GM12878 (cell line): ENCODE results near the gene CBFA2T3. TPM values are rescaled to one million over a fixed set of nuclear protein-coding genes. Genes with fewer than 3 reads are reported as not detected.
A peak's percentile ranks its signal among the peaks of the same experiment; 100 is the strongest.

ENCODE experiments used
- ATAC-seq: fragments of 200-7000 bp; cut with Tn5 transposase; 3 replicates; pipeline ENCODE4 v1.9.1; 2020; ENCODE audit warnings: mild to moderate bottlenecking, moderate library complexity
- BruUV-seq: library from RNA; stranded (reverse); fragments of 400-500 nt; replicated peaks from 2 replicates; lab custom pipeline; 2021; lab: Mats Ljungman, UMichigan
- CTCF ChIA-PET: fragments of 300-600 bp; sonication (Branson Sonifier 250); formaldehyde crosslinking; extraction: SDS; loops from one replicate; lab custom pipeline; 2021; ENCODE audit warnings: inconsistent platforms; lab: Yijun Ruan, JAX
- POLR2A ChIA-PET: fragments of 350-600 bp; formaldehyde crosslinking; extraction: SDS; loops from one replicate; lab custom pipeline; 2021; ENCODE audit warnings: inconsistent platforms; lab: Charles Lee
- RAD21 ChIA-PET: fragments of 300-600 bp; sonication (Branson Sonifier 250); formaldehyde crosslinking; loops from one replicate; lab custom pipeline; 2023; ENCODE audit warnings: antibody characterized with exemption; ENCODE audit not compliant: unreplicated experiment; lab: Charles Lee
- SMC1A ChIA-PET: fragments of 300-600 bp; sonication (Branson Sonifier 250); formaldehyde crosslinking; loops from one replicate; lab custom pipeline; 2023; ENCODE audit not compliant: unreplicated experiment, uncharacterized antibody; lab: Charles Lee
- DNase-seq: peaks from one replicate; pipeline ENCODE4 v3.0.0-alpha.2; 2011; ENCODE audit warnings: low read depth, low spot score
- FAIRE-seq: peaks from 3 replicates; lab custom pipeline; 2011; peaks lifted over from hg19 to GRCh38; lab: Jason Lieb, UNC
- H2AFZ ChIP-seq: 2 replicates; pipeline ENCODE4 v1.6.0; 2011; ENCODE audit warnings: low read depth, low read length, control low read depth; ENCODE audit not compliant: control insufficient read depth
- H3K27ac ChIP-seq: 2 replicates; pipeline ENCODE4 v1.5.1; 2011; ENCODE audit warnings: control low read depth; ENCODE audit not compliant: control insufficient read depth, insufficient read depth
- H3K27me3 ChIP-seq, 2 experiments: replicated peaks in 1 of 2; 2 replicates each; pipeline versions ENCODE4 v1.6.0 to v1.6.1; 2011; ENCODE audit warnings: low read length in 1 of 2; ENCODE audit not compliant: control insufficient read depth in 2 of 2, insufficient read depth in 2 of 2
- H3K36me3 ChIP-seq, 2 experiments: 2 replicates each; pipeline ENCODE4 v1.5.1; 2011; ENCODE audit warnings: low read length in 1 of 2; ENCODE audit not compliant: control insufficient read depth in 2 of 2, insufficient read depth in 2 of 2
- H3K4me1 ChIP-seq: 2 replicates; pipeline ENCODE4 v1.6.1; 2011; ENCODE audit warnings: mild to moderate bottlenecking, low read length, moderate library complexity, mixed read lengths; ENCODE audit not compliant: control insufficient read depth, insufficient read depth
- H3K4me2 ChIP-seq: 2 replicates; pipeline ENCODE4 v1.6.0; 2011; ENCODE audit warnings: control low read depth; ENCODE audit not compliant: control insufficient read depth, insufficient read depth
- H3K4me3 ChIP-seq: fragments of 200-600 bp; sonication (generic); 2 replicates; pipeline ENCODE4 v1.5.1; 2016
- H3K79me2 ChIP-seq: 2 replicates; pipeline ENCODE4 v1.6.0; 2011; ENCODE audit warnings: low read length; ENCODE audit not compliant: control insufficient read depth, insufficient read depth
- H3K9ac ChIP-seq: 2 replicates; pipeline ENCODE4 v1.8.0; 2011; ENCODE audit warnings: low read length, control low read depth, mixed read lengths; ENCODE audit not compliant: control insufficient read depth, insufficient read depth
- H3K9me3 ChIP-seq: replicated peaks from 3 replicates; pipeline ENCODE4 v1.5.1; 2011; ENCODE audit warnings: mild to moderate bottlenecking, low read length; ENCODE audit not compliant: control insufficient read depth, insufficient read depth
- H4K20me1 ChIP-seq: 2 replicates; pipeline ENCODE4 v1.6.0; 2011; ENCODE audit not compliant: control insufficient read depth, insufficient read depth
- CREM ChIP-seq: IDR thresholded peaks from 2 replicates; pipeline ENCODE4 v1.6.1; 2014; ENCODE audit warnings: antibody characterized with exemption, low read depth
- HDGF ChIP-seq: fragments of 450-650 bp; IDR thresholded peaks from 2 replicates; pipeline ENCODE4 v1.6.1; 2016; ENCODE audit warnings: antibody characterized with exemption
- IKZF2 ChIP-seq, 2 experiments: fragments of 450-650 bp; IDR thresholded peaks; 2 replicates each; pipeline ENCODE4 v1.6.1; 2017; ENCODE audit warnings: mild to moderate bottlenecking in 2 of 2, moderate library complexity in 2 of 2
- MEF2B ChIP-seq: fragments of 450-650 bp; IDR thresholded peaks from 2 replicates; pipeline ENCODE4 v1.6.1; 2018; ENCODE audit warnings: mild to moderate bottlenecking, moderate library complexity; ENCODE audit not compliant: partially characterized antibody, poor library complexity, severe bottlenecking
- POLR2A ChIP-seq: IDR thresholded peaks from 2 replicates; pipeline ENCODE4 v1.6.1; 2011; ENCODE audit warnings: low read depth, mild to moderate bottlenecking, low read length
- RAD21 ChIP-seq: IDR thresholded peaks from 2 replicates; pipeline ENCODE4 v1.6.1; 2011; ENCODE audit warnings: mild to moderate bottlenecking, low read depth, low read length, moderate library complexity; ENCODE audit not compliant: insufficient read depth
- TCF12 ChIP-seq: IDR thresholded peaks from 2 replicates; pipeline ENCODE4 v1.6.1; 2011; ENCODE audit warnings: low read depth, mild to moderate bottlenecking, low read length
- TCF3 ChIP-seq: IDR thresholded peaks from 2 replicates; pipeline ENCODE4 v1.6.1; 2012; ENCODE audit warnings: low read depth, mild to moderate bottlenecking, low read length, borderline replicate concordance; ENCODE audit not compliant: insufficient read depth
- WGBS: methylation state at CpG from one replicate; pipeline ENCODE4 v1.1.6; 2016; ENCODE audit warnings: low lambda C conversion rate; ENCODE audit not compliant: insufficient replicate concordance, insufficient coverage; ENCODE audit errors: missing lambda C conversion rate; 5-methylcytosine and 5-hydroxymethylcytosine counted together
- in situ Hi-C: fragments of 300-500 bp; cut with MboI; formaldehyde crosslinking; loops from 9 replicates; pipeline ENCODE4 v1.14.3; 2018; ENCODE audit warnings: mixed read lengths
- intact Hi-C: fragments of 100-400 bp; cut with micrococcal nuclease; formaldehyde crosslinking; loops from one replicate; pipeline ENCODE4 v1.14.2; 2022; ENCODE audit not compliant: unreplicated experiment
- polyA plus RNA-seq, 11 experiments: library from polyadenylated mRNA; depleted of rRNA in 4 of 11; unstranded in 6 of 11; stranded (reverse) in 5 of 11; fragments of >200 nt; fragmentation: Nextera tagmentation in 4 of 11; fragmentation: Illumina TruSeq in 1 of 11; extraction: Ambion mirVana in 4 of 11; extraction: Trizol in 1 of 11; gene quantifications; 1 replicate in 1 of 11; 2 replicates in 10 of 11; pipeline versions ENCODE4 v1.2.1 to v1.2.3, GENCODE V29; 2011 to 2016; ENCODE audit warnings: inconsistent platforms in 2 of 11, missing spikeins in 2 of 11, low read depth in 1 of 11
- total RNA-seq, 4 experiments: library from RNA; depleted of rRNA in 3 of 4; stranded (reverse); fragments of >200 nt in 3 of 4; fragmentation: Illumina TruSeq in 1 of 4; extraction: Trizol in 1 of 4; gene quantifications; 2 replicates each; pipeline versions ENCODE4 v1.2.1 to v1.2.3, GENCODE V29; 2013 to 2021
- TF ChIP-seq, protein P1 (sequence below): IDR thresholded peaks from 2 replicates; pipeline ENCODE4 v1.6.1; 2012; ENCODE audit warnings: low read depth, low read length, improper control_type of control experiment
- TF ChIP-seq, protein P2 (sequence below): fragments of 450-650 bp; IDR thresholded peaks from 2 replicates; pipeline ENCODE4 v1.6.1; 2017; ENCODE audit warnings: mild to moderate bottlenecking
- TF ChIP-seq, protein P3 (sequence below): IDR thresholded peaks from 2 replicates; pipeline ENCODE4 v1.6.1; 2011; ENCODE audit warnings: borderline replicate concordance, low read depth, mild to moderate bottlenecking, moderate library complexity, mixed read lengths, low read length; ENCODE audit not compliant: insufficient read depth; ENCODE audit errors: extremely low read length
- TF ChIP-seq, protein P4 (sequence below): fragments of 450-650 bp; IDR thresholded peaks from 2 replicates; pipeline ENCODE4 v1.6.1; 2016; ENCODE audit warnings: mild to moderate bottlenecking

The CBFA2T3 gene
- total and polyA plus RNA-seq, 10 of the 15 experiments (the other 5 are each of a cell fraction or from before 2014, with no cell fraction given): 0.69 to 42.6 (median 4.5) TPM

DNA sequence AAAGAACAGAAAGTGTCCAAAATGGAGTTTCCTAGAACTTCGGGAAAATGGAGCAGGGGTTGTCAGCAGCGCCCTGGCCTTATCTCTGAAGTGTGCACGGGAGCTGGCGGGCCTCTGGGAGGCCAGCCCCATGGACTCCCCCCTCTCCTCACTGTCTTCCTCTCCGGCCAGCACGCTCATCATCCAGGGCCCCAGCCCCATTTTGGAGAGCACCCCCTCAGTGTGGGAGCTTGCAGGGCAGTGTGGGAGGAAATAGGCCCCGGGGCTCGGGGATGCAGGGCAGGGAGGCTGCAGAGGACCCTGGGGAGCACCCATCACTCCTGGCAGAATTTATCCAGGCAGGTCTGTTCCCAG is 105.7 kb downstream of the CBFA2T3 start:
- no peak overlapping the region for H3K4me3 ChIP-seq
- RAD21 ChIA-PET: interaction anchor here (0.9 kb wide), 1 partner anchor 61 kb away, joined by 3 read pairs; no protein-coding TSS in a partner anchor
- POLR2A ChIA-PET: no interaction called here
- no peaks in the 10 kb centered on the region for H4K20me1 ChIP-seq
- BruUV-seq: no TSS peak
- no peaks in the 10 kb centered on the region for H3K9me3 ChIP-seq
- DNase-seq (no peak), ATAC-seq (peak; percentile 50), FAIRE-seq (no peak)
- H3K36me3 ChIP-seq: no peaks in the 10 kb centered on the region
- H2AFZ ChIP-seq: no peak overlapping the region
- WGBS: 21% methylated on average over 8 of the region's 8 CpGs
- CTCF ChIA-PET: no interaction called here
- H3K27me3 ChIP-seq: peaks cover 4 to 6% of the 10 kb centered on the region in 2 experiments
- H3K4me1 ChIP-seq: no peaks in the 10 kb centered on the region; the same call in 1 of the 2 replicates
- 0 out of 2 replicates have a peak overlapping the region, but pooled peaks have one; percentile 42 for H3K4me2 ChIP-seq
- no peaks in the 10 kb centered on the region for H3K79me2 ChIP-seq
- no peak overlapping the region for H3K27ac ChIP-seq
- no peak overlapping the region for H3K9ac ChIP-seq
- in situ Hi-C loops: no loop called here
- SMC1A ChIA-PET: no interaction called here
- intact Hi-C loops: no loop called here
- TF ChIP-seq, protein P1, sequence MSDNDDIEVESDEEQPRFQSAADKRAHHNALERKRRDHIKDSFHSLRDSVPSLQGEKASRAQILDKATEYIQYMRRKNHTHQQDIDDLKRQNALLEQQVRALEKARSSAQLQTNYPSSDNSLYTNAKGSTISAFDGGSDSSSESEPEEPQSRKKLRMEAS: no peak
- 0 out of 4 replicates have a peak, but pooled peaks of 1 of the 2 experiments have one; percentile 3 for TF ChIP-seq IKZF2 (IDR thresholded peaks at IDR 0.05)
- no peak for TF ChIP-seq HDGF

DNA sequence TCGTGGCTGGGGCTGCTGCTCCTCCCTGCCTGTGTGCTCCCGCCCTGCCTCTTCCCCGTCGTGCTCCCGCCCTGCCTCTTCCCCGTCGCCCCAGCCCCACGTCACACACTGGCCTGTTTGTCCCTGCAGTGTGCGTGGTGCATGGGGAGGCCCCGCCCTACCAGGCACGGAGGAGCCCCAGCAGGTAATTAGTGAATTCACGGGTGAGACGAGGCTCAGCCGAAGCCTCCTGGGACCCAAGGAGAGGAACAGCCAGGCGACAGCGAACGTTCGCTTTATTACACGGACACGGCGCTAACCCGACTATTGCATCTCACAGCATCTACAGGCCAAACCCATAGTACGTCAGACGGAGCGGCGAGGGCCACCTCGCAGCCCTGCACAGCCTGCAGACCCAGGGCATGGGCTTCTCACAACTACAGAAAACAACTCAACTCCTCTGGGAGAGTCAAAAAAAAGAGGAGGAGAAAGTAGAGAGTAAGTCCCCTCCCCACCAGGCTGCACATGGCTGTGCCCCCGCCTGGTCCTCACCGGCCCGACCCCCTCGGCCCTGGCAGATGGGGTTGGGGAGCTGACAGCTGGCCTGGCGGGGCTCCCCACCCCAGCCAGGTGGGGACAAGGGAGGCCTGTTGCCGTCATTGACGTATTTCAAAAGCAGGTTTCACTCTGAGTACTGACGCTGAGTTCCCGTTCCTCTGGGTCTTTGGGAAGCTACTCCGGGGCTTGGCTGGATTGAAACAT is 106.2 kb downstream of the CBFA2T3 start:
- ChIA-PET SMC1A (no interaction called here), RAD21 (interaction anchor here (0.9 kb wide), 1 partner anchor 60 kb away, joined by 3 read pairs; no protein-coding TSS in a partner anchor), POLR2A (no interaction called here), CTCF (no interaction called here)
- peaks cover 4 to 6% of the 10 kb centered on the region in 2 experiments for H3K27me3 ChIP-seq
- H2AFZ ChIP-seq: no peak overlapping the region; the same call in 1 of the 2 replicates
- no peaks in the 10 kb centered on the region for H3K36me3 ChIP-seq
- BruUV-seq: no TSS peak
- H3K9ac ChIP-seq: no peak overlapping the region
- 4% methylated on average over 35 of the region's 37 CpGs for WGBS
- DNase-seq: no peak
- no peak overlapping the region for H3K27ac ChIP-seq
- no peaks in the 10 kb centered on the region for H4K20me1 ChIP-seq
- H3K79me2 ChIP-seq: no peaks in the 10 kb centered on the region
- intact Hi-C loops: no loop called here
- FAIRE-seq: peak; percentile 49
- peak; percentile 66 for ATAC-seq
- H3K4me1 ChIP-seq: no peaks in the 10 kb centered on the region; the same call in 1 of the 2 replicates
- 0 out of 2 replicates have a peak overlapping the region, but pooled peaks have one; percentile 23 for H3K4me3 ChIP-seq
- peak overlapping the region; percentile 42; the same call in 1 of the 2 replicates for H3K4me2 ChIP-seq
- H3K9me3 ChIP-seq: no peaks in the 10 kb centered on the region
- in situ Hi-C loops: no loop called here
- TF ChIP-seq, protein P2, sequence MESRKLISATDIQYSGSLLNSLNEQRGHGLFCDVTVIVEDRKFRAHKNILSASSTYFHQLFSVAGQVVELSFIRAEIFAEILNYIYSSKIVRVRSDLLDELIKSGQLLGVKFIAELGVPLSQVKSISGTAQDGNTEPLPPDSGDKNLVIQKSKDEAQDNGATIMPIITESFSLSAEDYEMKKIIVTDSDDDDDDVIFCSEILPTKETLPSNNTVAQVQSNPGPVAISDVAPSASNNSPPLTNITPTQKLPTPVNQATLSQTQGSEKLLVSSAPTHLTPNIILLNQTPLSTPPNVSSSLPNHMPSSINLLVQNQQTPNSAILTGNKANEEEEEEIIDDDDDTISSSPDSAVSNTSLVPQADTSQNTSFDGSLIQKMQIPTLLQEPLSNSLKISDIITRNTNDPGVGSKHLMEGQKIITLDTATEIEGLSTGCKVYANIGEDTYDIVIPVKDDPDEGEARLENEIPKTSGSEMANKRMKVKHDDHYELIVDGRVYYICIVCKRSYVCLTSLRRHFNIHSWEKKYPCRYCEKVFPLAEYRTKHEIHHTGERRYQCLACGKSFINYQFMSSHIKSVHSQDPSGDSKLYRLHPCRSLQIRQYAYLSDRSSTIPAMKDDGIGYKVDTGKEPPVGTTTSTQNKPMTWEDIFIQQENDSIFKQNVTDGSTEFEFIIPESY: no peak
- TF ChIP-seq POLR2A (0 out of 2 replicates have a peak, but pooled peaks have one; percentile 11), CREM (no peak), TCF3 (peak; percentile 70; the same call in 1 of the 2 replicates), TCF12 (peak; percentile 86; the same call in 1 of the 2 replicates), MEF2B (peak; percentile 41), RAD21 (no peak)
- TF ChIP-seq, protein P3, sequence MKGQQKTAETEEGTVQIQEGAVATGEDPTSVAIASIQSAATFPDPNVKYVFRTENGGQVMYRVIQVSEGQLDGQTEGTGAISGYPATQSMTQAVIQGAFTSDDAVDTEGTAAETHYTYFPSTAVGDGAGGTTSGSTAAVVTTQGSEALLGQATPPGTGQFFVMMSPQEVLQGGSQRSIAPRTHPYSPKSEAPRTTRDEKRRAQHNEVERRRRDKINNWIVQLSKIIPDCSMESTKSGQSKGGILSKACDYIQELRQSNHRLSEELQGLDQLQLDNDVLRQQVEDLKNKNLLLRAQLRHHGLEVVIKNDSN: no peak
- TF ChIP-seq, protein P4, sequence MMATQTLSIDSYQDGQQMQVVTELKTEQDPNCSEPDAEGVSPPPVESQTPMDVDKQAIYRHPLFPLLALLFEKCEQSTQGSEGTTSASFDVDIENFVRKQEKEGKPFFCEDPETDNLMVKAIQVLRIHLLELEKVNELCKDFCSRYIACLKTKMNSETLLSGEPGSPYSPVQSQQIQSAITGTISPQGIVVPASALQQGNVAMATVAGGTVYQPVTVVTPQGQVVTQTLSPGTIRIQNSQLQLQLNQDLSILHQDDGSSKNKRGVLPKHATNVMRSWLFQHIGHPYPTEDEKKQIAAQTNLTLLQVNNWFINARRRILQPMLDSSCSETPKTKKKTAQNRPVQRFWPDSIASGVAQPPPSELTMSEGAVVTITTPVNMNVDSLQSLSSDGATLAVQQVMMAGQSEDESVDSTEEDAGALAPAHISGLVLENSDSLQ: no peak
